ENCODE data around the gene TSPOAP1.

TSPOAP1 gene

DNA sequence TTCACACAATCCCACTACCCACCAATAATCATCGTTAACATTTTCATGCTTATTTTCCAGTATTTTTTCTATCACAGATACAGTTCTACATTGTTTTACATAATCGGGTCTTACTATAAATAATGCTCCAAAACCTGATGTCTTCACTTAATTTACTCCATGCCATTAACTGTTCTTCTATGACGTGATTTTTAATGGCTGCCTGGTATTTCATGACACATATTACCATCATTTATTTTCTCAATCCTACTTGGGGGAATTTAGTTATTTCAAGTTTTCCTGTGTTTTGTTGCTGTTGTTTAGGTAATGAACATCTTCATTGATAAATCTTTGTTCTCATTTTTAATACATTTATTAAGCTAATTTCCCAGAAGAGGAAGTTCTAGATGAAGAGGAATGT, 75.5 kb downstream of the TSPOAP1 start:
- no peak for DNase-seq (ENCODE audit: low read depth in 2 of 2)

DNA sequence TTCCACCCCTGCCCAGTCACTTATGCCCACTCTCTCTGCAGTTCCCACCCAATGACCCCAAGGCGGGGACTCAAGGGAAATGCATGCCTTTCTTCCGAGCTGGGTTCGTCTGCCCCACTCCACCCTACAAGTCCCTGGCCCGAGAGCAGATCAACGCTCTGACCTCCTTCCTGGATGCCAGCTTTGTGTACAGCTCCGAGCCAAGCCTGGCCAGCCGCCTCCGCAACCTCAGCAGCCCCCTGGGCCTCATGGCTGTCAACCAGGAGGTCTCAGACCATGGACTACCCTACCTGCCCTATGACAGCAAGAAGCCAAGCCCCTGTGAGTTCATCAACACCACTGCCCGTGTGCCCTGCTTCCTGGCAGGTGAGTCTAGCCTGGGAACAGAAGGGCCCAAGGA, 76.5 kb downstream of the TSPOAP1 start:
- DNase-seq (ENCODE audit: low read depth in 2 of 2) = no peak

Measured in stimulated activated CD4-positive, alpha-beta T cell treated with anti-CD3 and anti-CD28 coated beads, Interleukin-12 subunit alpha, Interleukin-12 subunit beta, amount 100 ng/mL, for 24 hours (primary cell).